MM.1S (cell line): ENCODE results near the gene C2CD2.

Source experiments
- EZH2 ChIP-seq: fragments of 300-600 bp; sonication (generic); optimal IDR thresholded peaks from 2 replicates; pipeline ENCODE3; 2017; ENCODE audit warnings: low read depth, mild to moderate bottlenecking, antibody characterized with exemption, low read length, mixed read lengths
- TF ChIP-seq, protein P1 (sequence below): fragments of 300-600 bp; sonication (generic); IDR thresholded peaks from 2 replicates; pipeline ENCODE4 v1.5.1; 2016; ENCODE audit warnings: antibody characterized with exemption, low read length, mixed read lengths

DNA sequence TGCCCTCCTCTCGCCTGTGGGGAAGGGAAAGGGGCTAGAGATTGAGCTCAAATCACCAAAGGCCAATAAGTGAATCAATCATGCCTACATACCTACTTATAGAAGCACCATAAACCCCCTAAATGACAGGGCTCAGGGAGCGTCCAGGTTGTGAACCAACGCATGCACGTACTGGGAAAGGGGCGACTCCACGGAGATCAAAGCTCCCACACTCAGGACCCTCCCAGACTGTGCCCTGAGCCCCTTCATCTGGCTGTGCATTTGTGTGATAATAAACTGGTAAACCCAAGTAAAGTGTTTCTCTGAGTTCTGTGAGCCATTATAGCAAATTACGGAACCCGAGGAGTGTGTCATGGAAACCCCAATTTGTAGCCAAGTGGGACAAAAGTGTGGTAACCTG is 50.9 kb downstream of the C2CD2 start:
- TF ChIP-seq, protein P1, sequence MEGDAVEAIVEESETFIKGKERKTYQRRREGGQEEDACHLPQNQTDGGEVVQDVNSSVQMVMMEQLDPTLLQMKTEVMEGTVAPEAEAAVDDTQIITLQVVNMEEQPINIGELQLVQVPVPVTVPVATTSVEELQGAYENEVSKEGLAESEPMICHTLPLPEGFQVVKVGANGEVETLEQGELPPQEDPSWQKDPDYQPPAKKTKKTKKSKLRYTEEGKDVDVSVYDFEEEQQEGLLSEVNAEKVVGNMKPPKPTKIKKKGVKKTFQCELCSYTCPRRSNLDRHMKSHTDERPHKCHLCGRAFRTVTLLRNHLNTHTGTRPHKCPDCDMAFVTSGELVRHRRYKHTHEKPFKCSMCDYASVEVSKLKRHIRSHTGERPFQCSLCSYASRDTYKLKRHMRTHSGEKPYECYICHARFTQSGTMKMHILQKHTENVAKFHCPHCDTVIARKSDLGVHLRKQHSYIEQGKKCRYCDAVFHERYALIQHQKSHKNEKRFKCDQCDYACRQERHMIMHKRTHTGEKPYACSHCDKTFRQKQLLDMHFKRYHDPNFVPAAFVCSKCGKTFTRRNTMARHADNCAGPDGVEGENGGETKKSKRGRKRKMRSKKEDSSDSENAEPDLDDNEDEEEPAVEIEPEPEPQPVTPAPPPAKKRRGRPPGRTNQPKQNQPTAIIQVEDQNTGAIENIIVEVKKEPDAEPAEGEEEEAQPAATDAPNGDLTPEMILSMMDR: no peak
- no peak for TF ChIP-seq EZH2
